ENCODE results near the gene EFCAB9.

Gene EFCAB9

DNA sequence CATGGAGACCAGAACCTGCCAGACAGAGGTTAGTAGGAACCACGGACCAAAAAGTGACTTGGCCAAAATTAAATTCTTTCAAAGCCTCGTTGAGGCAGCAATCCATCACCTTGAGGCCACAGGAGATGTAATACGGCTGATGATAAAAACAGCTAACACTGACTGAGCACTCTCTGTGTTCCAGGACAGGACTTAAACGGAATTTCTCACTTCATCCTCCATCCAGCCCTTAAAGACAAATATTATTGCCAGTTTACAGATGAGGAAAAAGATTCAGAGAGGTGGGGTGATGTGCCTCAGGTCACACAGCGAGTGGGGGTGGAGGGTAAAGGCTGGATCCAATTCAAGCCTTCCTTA lies 31.0 kb upstream of the EFCAB9 start:
- TF ChIP-seq, protein P1, sequence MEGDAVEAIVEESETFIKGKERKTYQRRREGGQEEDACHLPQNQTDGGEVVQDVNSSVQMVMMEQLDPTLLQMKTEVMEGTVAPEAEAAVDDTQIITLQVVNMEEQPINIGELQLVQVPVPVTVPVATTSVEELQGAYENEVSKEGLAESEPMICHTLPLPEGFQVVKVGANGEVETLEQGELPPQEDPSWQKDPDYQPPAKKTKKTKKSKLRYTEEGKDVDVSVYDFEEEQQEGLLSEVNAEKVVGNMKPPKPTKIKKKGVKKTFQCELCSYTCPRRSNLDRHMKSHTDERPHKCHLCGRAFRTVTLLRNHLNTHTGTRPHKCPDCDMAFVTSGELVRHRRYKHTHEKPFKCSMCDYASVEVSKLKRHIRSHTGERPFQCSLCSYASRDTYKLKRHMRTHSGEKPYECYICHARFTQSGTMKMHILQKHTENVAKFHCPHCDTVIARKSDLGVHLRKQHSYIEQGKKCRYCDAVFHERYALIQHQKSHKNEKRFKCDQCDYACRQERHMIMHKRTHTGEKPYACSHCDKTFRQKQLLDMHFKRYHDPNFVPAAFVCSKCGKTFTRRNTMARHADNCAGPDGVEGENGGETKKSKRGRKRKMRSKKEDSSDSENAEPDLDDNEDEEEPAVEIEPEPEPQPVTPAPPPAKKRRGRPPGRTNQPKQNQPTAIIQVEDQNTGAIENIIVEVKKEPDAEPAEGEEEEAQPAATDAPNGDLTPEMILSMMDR (IDR thresholded peaks at IDR 0.05) = no peak
- Mint-ChIP-seq H3K27me3 (ENCODE audit: low read depth, poor library complexity) (no peaks in the 10 kb centered on the region), H3K4me1 (peaks cover 25% of the 10 kb centered on the region), H3K36me3 (ENCODE audit: low read depth) (no peaks in the 10 kb centered on the region), H3K9me3 (no peaks in the 10 kb centered on the region), H3K27ac (peak overlapping the region; percentile 29), H3K4me3 (no peak overlapping the region)
- no peak for DNase-seq

DNA sequence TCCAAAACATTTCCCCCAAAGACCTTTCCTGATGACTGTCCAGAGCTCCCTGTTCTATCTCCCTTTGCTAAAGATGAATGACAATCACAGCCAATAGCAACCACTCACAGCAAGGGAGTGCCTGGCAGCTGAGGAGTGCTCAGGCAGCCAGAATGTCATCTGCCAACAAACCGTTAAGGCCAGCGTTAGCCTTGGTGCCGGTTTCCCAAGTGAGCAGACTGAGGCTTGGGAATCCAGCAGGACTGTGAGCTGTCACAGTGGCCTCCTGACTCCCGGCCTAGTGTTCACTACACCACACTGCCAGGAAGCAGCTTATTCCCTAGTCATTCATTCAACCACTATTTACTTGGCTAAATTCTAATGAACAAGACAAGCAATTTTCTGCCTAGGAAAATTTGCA lies 30.6 kb upstream of the EFCAB9 start:
- TF ChIP-seq, protein P1 (IDR thresholded peaks at IDR 0.05) = no peak
- DNase-seq = no peak
- peaks cover 29% of the 10 kb centered on the region for H3K4me1 Mint-ChIP-seq
- H3K27me3 Mint-ChIP-seq (ENCODE audit: low read depth, poor library complexity) = no peaks in the 10 kb centered on the region
- H3K4me3 Mint-ChIP-seq = no peak overlapping the region
- no peaks in the 10 kb centered on the region for H3K9me3 Mint-ChIP-seq
- no peaks in the 10 kb centered on the region for H3K36me3 Mint-ChIP-seq (ENCODE audit: low read depth)
- peak overlapping the region; percentile 29 for H3K27ac Mint-ChIP-seq

DNA sequence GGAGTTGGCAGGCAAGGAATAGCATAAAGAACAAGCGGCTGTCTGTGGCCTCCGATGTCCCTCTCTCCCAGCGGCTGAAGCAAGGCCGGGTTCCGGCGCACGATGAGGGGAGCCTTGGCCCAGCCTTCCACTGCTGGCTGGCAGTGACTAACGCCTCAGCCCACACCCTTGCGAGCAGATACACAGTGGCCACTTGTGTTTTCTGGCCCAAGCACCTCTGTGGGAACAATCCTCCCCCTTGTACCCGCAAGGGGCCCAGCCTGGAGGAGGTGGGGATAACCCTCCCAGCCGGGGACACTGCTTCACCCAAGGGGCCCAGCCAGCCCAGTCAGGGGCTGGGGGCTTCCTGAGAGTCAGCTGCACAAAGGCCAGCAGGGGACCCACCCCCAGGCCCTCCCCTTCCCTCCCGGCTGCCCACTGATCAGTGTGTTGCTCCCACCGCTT lies 29.2 kb upstream of the EFCAB9 start:
- Mint-ChIP-seq H3K9me3 (no peaks in the 10 kb centered on the region), H3K36me3 (ENCODE audit: low read depth) (no peaks in the 10 kb centered on the region), H3K27me3 (ENCODE audit: low read depth, poor library complexity) (no peaks in the 10 kb centered on the region), H3K4me3 (no peak overlapping the region), H3K4me1 (peaks cover 42% of the 10 kb centered on the region), H3K27ac (peak overlapping the region; percentile 89)
- TF ChIP-seq, protein P1 (IDR thresholded peaks at IDR 0.05) = no peak
- DNase-seq = no peak

DNA sequence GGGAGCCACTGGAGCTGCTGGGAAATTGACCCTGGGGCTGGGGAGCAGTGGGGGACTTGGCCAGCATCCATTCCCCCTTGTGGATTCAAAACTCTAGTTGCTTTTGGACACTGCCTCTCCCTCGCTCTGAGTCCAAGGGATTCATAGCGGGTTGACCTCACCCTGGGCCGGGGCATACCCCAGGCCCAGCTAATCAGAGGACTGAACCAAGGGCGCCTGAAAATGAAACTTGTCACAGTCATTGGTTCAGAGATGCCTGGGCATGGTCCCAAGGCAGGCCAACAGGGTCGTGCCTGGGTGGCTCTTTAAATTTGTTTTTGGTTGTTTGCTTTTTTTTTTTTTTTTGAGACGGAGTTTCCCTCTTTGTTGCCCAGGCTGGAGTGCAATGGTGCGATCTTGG lies 28.5 kb upstream of the EFCAB9 start:
- Mint-ChIP-seq H3K27ac (no peak overlapping the region), H3K9me3 (no peaks in the 10 kb centered on the region), H3K4me3 (no peak overlapping the region), H3K27me3 (ENCODE audit: low read depth, poor library complexity) (peaks cover 3% of the 10 kb centered on the region), H3K4me1 (peaks cover 42% of the 10 kb centered on the region), H3K36me3 (ENCODE audit: low read depth) (no peaks in the 10 kb centered on the region)
- TF ChIP-seq, protein P1 (IDR thresholded peaks at IDR 0.05) = no peak
- DNase-seq = no peak

DNA sequence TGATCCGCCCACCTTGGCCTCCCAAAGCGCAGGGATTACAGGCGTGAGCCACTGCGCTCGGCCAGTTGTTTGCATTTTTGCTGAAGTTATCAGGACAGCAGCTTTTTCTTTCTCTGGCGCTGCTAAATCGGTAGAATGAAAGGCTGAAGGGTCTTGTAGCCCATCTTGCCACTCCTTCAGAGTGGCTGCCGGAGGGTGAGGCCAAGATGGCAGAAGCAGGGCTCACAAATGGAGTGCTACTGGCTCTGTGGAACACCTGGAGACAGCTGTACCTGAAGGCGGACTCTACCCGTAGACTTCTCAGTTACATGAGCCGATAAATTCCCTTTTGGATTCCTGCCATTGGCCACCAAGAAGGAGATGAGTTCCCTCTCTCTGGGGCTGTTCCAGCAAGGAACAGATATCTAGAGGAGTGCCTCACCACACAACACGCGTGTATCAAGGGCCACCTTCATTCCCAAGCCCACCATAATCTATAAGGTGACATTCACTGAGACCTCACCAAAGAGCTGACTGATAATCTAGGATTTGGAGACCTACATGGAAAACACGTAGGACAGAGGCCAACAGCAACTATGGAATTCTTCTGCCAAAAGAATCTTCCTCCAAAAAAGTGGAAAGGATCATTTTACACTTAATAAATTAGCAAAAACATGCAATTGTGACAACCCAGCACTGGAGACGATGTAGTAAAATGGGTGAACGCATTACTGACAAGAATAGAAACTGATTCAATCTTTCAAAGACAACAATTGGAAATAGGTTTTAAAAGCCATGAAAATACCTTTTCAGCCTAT lies 27.7 kb upstream of the EFCAB9 start:
- Mint-ChIP-seq H3K27me3 (ENCODE audit: low read depth, poor library complexity) (peaks cover 4% of the 10 kb centered on the region), H3K27ac (peak overlapping the region; percentile 25), H3K36me3 (ENCODE audit: low read depth) (no peaks in the 10 kb centered on the region), H3K4me3 (no peak overlapping the region), H3K4me1 (peaks cover 47% of the 10 kb centered on the region), H3K9me3 (no peaks in the 10 kb centered on the region)
- TF ChIP-seq, protein P1 (IDR thresholded peaks at IDR 0.05) = no peak
- DNase-seq = no peak

DNA sequence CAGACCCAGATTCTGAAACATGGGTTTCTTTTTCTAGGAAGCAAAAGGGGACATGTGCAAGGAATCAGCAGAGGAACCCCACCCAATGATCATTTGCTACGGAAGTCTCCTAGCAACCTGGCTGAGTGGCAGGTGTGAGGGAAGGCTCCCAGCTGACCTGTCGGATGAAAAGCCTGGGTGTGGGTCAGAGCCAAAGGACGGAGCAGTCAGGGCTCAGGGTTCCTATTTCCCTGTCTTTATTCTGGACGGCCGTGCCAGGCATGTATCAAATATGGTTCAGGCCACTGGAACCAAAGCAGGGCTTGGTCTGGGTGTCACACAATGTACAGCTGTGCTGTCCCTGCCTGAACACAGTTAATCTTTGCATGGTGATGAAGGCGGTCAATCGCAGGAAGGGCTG lies 26.1 kb upstream of the EFCAB9 start:
- DNase-seq = no peak
- H3K27ac Mint-ChIP-seq = peak overlapping the region; percentile 36
- TF ChIP-seq, protein P1 (IDR thresholded peaks at IDR 0.05) = no peak
- H3K4me1 Mint-ChIP-seq = peaks cover 46% of the 10 kb centered on the region
- no peaks in the 10 kb centered on the region for H3K9me3 Mint-ChIP-seq
- no peaks in the 10 kb centered on the region for H3K36me3 Mint-ChIP-seq (ENCODE audit: low read depth)
- no peak overlapping the region for H3K4me3 Mint-ChIP-seq
- H3K27me3 Mint-ChIP-seq (ENCODE audit: low read depth, poor library complexity) = peaks cover 4% of the 10 kb centered on the region

Measured in nephron progenitor cell (in vitro differentiated cells).